NCI-H446 (cell line): ENCODE measurements around the gene BTG3.

Source experiments
- DNase-seq, 2 experiments: peaks; one replicate each; lab custom pipeline; 2025; lab: John Stamatoyannopoulos, UW

Gene BTG3

GRCh38 chr21:17612565-17613241 is at the start of gene BTG3:
BTG3 (minus strand) TSS chr21:17612901; CDS start chr21:17609144, 3,757 bp downstream.
- peak; percentile 76 to 94 for DNase-seq

GRCh38 chr21:17660862-17661261 is 48.2 kb upstream of the BTG3 start:
- no peak for DNase-seq

- DNase-seq: no peak
Observed at GRCh38 chr21:17660452-17660851, 47.8 kb upstream of the BTG3 start.

GRCh38 chr21:17658931-17659330 is 46.2 kb upstream of the BTG3 start:
- DNase-seq: no peak

- no peak for DNase-seq
Observed at GRCh38 chr21:17651526-17651925, 38.8 kb upstream of the BTG3 start.

GRCh38 chr21:17650292-17650691 is 37.6 kb upstream of the BTG3 start:
- DNase-seq: no peak

GRCh38 chr21:17646790-17647189 is 34.1 kb upstream of the BTG3 start:
- no peak for DNase-seq

- no peak for DNase-seq
Observed at GRCh38 chr21:17644186-17644585, 31.5 kb upstream of the BTG3 start.

- no peak for DNase-seq
Observed at GRCh38 chr21:17640821-17641220, 28.1 kb upstream of the BTG3 start.

GRCh38 chr21:17636711-17637110 is 24.0 kb upstream of the BTG3 start:
- DNase-seq: no peak

- peak; percentile 67 to 68 for DNase-seq
Observed at GRCh38 chr21:17631195-17631594, 18.5 kb upstream of the BTG3 start.

- DNase-seq: no peak
Observed at GRCh38 chr21:17622018-17622417, 9.3 kb upstream of the BTG3 start.

- no peak for DNase-seq
Observed at GRCh38 chr21:17616831-17617230, 4.1 kb upstream of the BTG3 start.

GRCh38 chr21:17613242-17613676 is 558 bp upstream of the BTG3 start:
- peak in 1 of 2 experiments; percentile 48 for DNase-seq

GRCh38 chr21:17612023-17612564 is 607 bp downstream of the BTG3 start:
- peak in 1 of 2 experiments; percentile 13 for DNase-seq

GRCh38 chr21:17611414-17612022 is 1.2 kb downstream of the BTG3 start:
- peak; percentile 72 to 85 for DNase-seq

- no peak for DNase-seq
Observed at GRCh38 chr21:17610911-17611310, 1.8 kb downstream of the BTG3 start.

- DNase-seq: no peak
Observed at GRCh38 chr21:17609681-17610080, 3.0 kb downstream of the BTG3 start.

- no peak for DNase-seq
Observed at GRCh38 chr21:17607684-17608083, 5.0 kb downstream of the BTG3 start.

- DNase-seq: no peak
Observed at GRCh38 chr21:17602874-17603273, 9.8 kb downstream of the BTG3 start.

GRCh38 chr21:17598437-17598836 is 14.3 kb downstream of the BTG3 start:
- DNase-seq: no peak

- DNase-seq: no peak
Observed at GRCh38 chr21:17597680-17598079, 15.0 kb downstream of the BTG3 start.

- DNase-seq: no peak
Observed at GRCh38 chr21:17590430-17590829, 22.3 kb downstream of the BTG3 start.
